Activated T-cell treated with anti-CD3 and anti-CD28 coated beads for 24 hours (primary cell): ENCODE data around the gene TDRD1.

Experiments used
- DNase-seq: peaks from one replicate; pipeline ENCODE4 v3.0.0-alpha.2; 2020; ENCODE audit warnings: low read depth

TDRD1 gene

GRCh38 chr10:114174695-114175188, 4.4 kb upstream of the TDRD1 start:
- DNase-seq = no peak

- no peak for DNase-seq
Observed at GRCh38 chr10:114175667-114176066, 3.5 kb upstream of the TDRD1 start.

- DNase-seq = no peak
Observed at GRCh38 chr10:114176511-114176910, 2.6 kb upstream of the TDRD1 start.

GRCh38 chr10:114179747-114180146, 594 bp downstream of the TDRD1 start:
- no peak for DNase-seq

- DNase-seq = no peak
Observed at GRCh38 chr10:114180937-114181336, 1.8 kb downstream of the TDRD1 start.

GRCh38 chr10:114181971-114182370, 2.8 kb downstream of the TDRD1 start:
- no peak for DNase-seq

- no peak for DNase-seq
Observed at GRCh38 chr10:114183563-114183962, 4.4 kb downstream of the TDRD1 start.

- DNase-seq = no peak
Observed at GRCh38 chr10:114184276-114184675, 5.1 kb downstream of the TDRD1 start.

GRCh38 chr10:114188001-114188400, 8.8 kb downstream of the TDRD1 start:
- DNase-seq = no peak

GRCh38 chr10:114188900-114189299, 9.7 kb downstream of the TDRD1 start:
- DNase-seq = no peak

- no peak for DNase-seq
Observed at GRCh38 chr10:114189700-114190099, 10.5 kb downstream of the TDRD1 start.

GRCh38 chr10:114195079-114195478, 15.9 kb downstream of the TDRD1 start:
- no peak for DNase-seq

- no peak for DNase-seq
Observed at GRCh38 chr10:114199239-114199638, 20.1 kb downstream of the TDRD1 start.

GRCh38 chr10:114202812-114203211, 23.7 kb downstream of the TDRD1 start:
- no peak for DNase-seq

GRCh38 chr10:114206902-114207301, 27.7 kb downstream of the TDRD1 start:
- DNase-seq = no peak

- DNase-seq = no peak
Observed at GRCh38 chr10:114207349-114207748, 28.2 kb downstream of the TDRD1 start.

GRCh38 chr10:114208351-114208750, 29.2 kb downstream of the TDRD1 start:
- no peak for DNase-seq

- DNase-seq = no peak
Observed at GRCh38 chr10:114212153-114212552, 33.0 kb downstream of the TDRD1 start.

- DNase-seq = no peak
Observed at GRCh38 chr10:114215033-114215432, 35.9 kb downstream of the TDRD1 start.

GRCh38 chr10:114220281-114220680, 41.1 kb downstream of the TDRD1 start:
- DNase-seq = no peak

- no peak for DNase-seq
Observed at GRCh38 chr10:114221235-114221634, 42.1 kb downstream of the TDRD1 start.

- no peak for DNase-seq
Observed at GRCh38 chr10:114223066-114223465, 43.9 kb downstream of the TDRD1 start.

GRCh38 chr10:114228156-114228555, 49.0 kb downstream of the TDRD1 start:
- DNase-seq = no peak

GRCh38 chr10:114232561-114233176, 53.5 kb downstream of the TDRD1 start:
- no peak for DNase-seq
